Esophagus squamous epithelium (tissue), 5 donors: ENCODE results near the gene APOL6. TPM values are rescaled to one million over a fixed set of nuclear protein-coding genes. Genes with fewer than 3 reads are reported as not detected.

ENCODE experiments used
- DNase-seq: peaks from one replicate; lab custom pipeline; 2025; lab: John Stamatoyannopoulos, UW
- H3K27ac ChIP-seq, 4 donors: fragments of 200-600 bp; sonication (generic); one replicate each; pipeline ENCODE4 v1.5.1; 2016 to 2019; ENCODE audit warnings: mild to moderate bottlenecking in 1 of 4
- H3K27me3 ChIP-seq, 4 donors: fragments of 200-600 bp; sonication (generic); 1 replicate in 3 of 4; 2 replicates in 1 of 4; pipeline versions ENCODE4 v1.5.1 to v1.6.0; 2017 to 2021; ENCODE audit warnings: antibody characterized with exemption in 1 of 4
- H3K36me3 ChIP-seq, 3 donors: fragments of 200-600 bp; sonication (generic); one replicate each; pipeline ENCODE4 v1.5.1; 2016 to 2019
- H3K4me1 ChIP-seq, 3 donors: fragments of 200-600 bp; sonication (generic); one replicate each; pipeline ENCODE4 v1.5.1; 2017 to 2019
- H3K4me3 ChIP-seq, 4 donors: fragments of 200-600 bp; sonication (generic); 1 replicate in 3 of 4; 2 replicates in 1 of 4; pipeline ENCODE4 v1.5.1; 2016 to 2019; ENCODE audit warnings: mild to moderate bottlenecking in 2 of 4, moderate library complexity in 1 of 4
- H3K9me3 ChIP-seq, 3 donors: fragments of 200-600 bp; sonication (generic); one replicate each; pipeline ENCODE4 v1.5.1; 2016 to 2019
- POLR2A ChIP-seq, 4 donors: fragments of 450-650 bp; IDR thresholded peaks; one replicate each; pipeline ENCODE4 v1.6.1; 2017; ENCODE audit warnings: antibody characterized with exemption in 4 of 4, mild to moderate bottlenecking in 4 of 4, moderate library complexity in 3 of 4
- WGBS, 2 donors: methylation state at CpG; one replicate each; pipeline ENCODE4 v1.1.5; 2018; 5-methylcytosine and 5-hydroxymethylcytosine counted together
- intact Hi-C: fragments of 100-400 bp; cut with DNase I; formaldehyde crosslinking; loops from one replicate; pipeline ENCODE4 v1.15.0; 2022
- total RNA-seq, 4 donors: library from RNA; depleted of rRNA; stranded (reverse); fragments of >200 nt; gene quantifications; one replicate each; pipeline ENCODE4 v1.1.0, GENCODE V29; 2016
- TF ChIP-seq, protein P1 (sequence below), 6 experiments: fragments of 450-650 bp in 4 of 6; fragments of 200-600 bp in 2 of 6; sonication (generic) in 2 of 6; IDR thresholded peaks; one replicate each; pipeline ENCODE4 v1.5.1; 2016 to 2019; ENCODE audit warnings: antibody characterized with exemption in 6 of 6, mild to moderate bottlenecking in 4 of 6, moderate library complexity in 4 of 6
- donor health status: DM: yes; HTN: yes; CAD: no.

The APOL6 gene
- total RNA-seq, 4 donors from 2014 or later, result 7.8 to 22.3 (median 9.5) TPM

GRCh38 chr22:35625763-35626432, 22.3 kb upstream of the APOL6 start:
- WGBS, 2 donors, result 54 to 66% methylated on average over 10 of the region's 10 CpGs
- Histone ChIP-seq H3K27ac (no peak overlapping the region), H3K9me3 (no peaks in the 10 kb centered on the region), H3K36me3 (no peaks in the 10 kb centered on the region), H3K4me1 (peaks cover 20 to 53% (median 26%) of the 10 kb centered on the region in 3 donors), H3K27me3 (no peaks in the 10 kb centered on the region), H3K4me3 (no peak overlapping the region)
- DNase-seq, result no peak
- intact Hi-C loops, result loop anchor here (10.0 kb wide), 2 partner anchors 299 to 499 kb away; no protein-coding TSS in a partner anchor
- TF ChIP-seq POLR2A (IDR thresholded peaks at IDR 0.05), result no peak
- TF ChIP-seq, protein P1, sequence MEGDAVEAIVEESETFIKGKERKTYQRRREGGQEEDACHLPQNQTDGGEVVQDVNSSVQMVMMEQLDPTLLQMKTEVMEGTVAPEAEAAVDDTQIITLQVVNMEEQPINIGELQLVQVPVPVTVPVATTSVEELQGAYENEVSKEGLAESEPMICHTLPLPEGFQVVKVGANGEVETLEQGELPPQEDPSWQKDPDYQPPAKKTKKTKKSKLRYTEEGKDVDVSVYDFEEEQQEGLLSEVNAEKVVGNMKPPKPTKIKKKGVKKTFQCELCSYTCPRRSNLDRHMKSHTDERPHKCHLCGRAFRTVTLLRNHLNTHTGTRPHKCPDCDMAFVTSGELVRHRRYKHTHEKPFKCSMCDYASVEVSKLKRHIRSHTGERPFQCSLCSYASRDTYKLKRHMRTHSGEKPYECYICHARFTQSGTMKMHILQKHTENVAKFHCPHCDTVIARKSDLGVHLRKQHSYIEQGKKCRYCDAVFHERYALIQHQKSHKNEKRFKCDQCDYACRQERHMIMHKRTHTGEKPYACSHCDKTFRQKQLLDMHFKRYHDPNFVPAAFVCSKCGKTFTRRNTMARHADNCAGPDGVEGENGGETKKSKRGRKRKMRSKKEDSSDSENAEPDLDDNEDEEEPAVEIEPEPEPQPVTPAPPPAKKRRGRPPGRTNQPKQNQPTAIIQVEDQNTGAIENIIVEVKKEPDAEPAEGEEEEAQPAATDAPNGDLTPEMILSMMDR (IDR thresholded peaks at IDR 0.05), result no peak

DNA sequence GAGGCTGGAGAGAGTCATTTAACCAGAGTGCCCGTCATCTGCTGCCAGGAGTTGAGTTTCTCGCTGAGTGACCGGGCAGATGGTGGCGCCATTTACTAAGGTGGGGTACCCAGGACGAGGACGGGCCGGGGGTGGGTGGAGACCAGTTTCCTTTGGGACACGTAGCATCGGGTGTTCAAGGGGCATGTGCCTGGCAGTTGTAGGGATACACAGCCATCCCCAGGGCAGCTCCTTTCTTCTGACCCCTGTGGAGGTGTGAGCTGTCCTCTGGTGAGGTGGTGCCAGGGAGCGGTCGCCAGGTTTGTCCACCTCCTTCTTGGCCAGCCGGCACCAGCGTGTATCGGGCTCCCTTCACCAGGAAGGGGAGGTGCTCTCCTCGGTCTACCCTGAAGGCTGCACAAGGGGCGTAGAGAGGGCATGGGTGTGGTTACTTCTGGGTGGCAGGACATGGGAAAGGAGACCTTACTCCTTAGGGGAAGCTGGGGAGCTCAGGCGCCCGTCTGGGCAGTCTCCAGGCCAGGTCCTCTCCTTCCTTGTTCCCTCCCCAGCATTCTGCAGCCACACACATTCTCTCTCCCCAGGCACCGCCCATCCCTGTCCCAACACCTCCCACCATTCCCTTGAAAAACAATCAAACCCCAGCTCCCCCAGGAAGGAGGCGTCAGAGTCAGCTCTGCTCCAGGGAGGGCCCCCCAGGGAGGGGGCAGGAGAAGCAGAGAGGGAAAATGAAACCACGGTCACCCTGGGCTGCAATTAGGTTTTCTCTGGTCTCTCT, 20.8 kb upstream of the APOL6 start:
- Histone ChIP-seq H3K4me1 (peaks cover 11 to 40% (median 17%) of the 10 kb centered on the region in 3 donors), H3K4me3 (peak overlapping the region; percentile 39 to 72 (median 56)), H3K36me3 (no peaks in the 10 kb centered on the region), H3K9me3 (no peaks in the 10 kb centered on the region), H3K27ac (peak overlapping the region; percentile 79 to 92 (median 88)), H3K27me3 (no peaks in the 10 kb centered on the region)
- DNase-seq, result no peak
- TF ChIP-seq POLR2A (IDR thresholded peaks at IDR 0.05), result no peak
- TF ChIP-seq, protein P1 (IDR thresholded peaks at IDR 0.05), result peak in 5 of 6 experiments; percentile 41 to 53 (median 46)
- 7% methylated on average over 8 to 12 of the region's 21 CpGs for WGBS, 2 donors
- intact Hi-C loops, result loop anchor here (10.0 kb wide), 2 partner anchors 297 to 497 kb away; no protein-coding TSS in a partner anchor

DNA sequence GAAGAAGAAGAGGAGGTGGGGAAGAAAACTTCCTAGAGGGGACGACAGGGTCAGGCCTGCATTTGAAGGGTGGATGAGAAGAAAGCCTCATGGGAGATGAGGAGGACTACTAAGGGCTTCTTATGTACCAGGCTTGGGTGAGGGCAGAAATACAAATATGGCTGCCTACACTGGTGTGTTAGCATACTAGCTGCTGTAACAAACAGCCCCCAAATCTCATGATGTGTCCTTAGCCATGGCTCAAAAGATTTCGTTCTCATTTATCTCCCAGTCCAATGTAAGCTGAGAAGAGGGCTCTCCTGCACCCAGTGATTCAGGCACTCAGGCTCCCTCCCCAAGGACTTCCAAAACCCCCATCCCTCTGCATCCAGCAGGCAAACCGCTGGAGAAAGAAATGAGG, 19.5 kb upstream of the APOL6 start:
- intact Hi-C loops, result loop anchor here (10.0 kb wide), 2 partner anchors 296 to 496 kb away; no protein-coding TSS in a partner anchor
- H3K9me3 ChIP-seq, result no peaks in the 10 kb centered on the region
- H3K27me3 ChIP-seq, result no peaks in the 10 kb centered on the region
- 75 to 88% methylated on average over 2 to 3 of the region's 3 CpGs for WGBS, 2 donors
- TF ChIP-seq, protein P1 (IDR thresholded peaks at IDR 0.05), result no peak
- TF ChIP-seq POLR2A (IDR thresholded peaks at IDR 0.05), result no peak
- H3K4me3 ChIP-seq, result no peak overlapping the region
- no peak for DNase-seq
- no peaks in the 10 kb centered on the region for H3K36me3 ChIP-seq
- H3K4me1 ChIP-seq, result peaks cover 3 to 28% (median 9%) of the 10 kb centered on the region in 3 donors
- peak overlapping the region; percentile 38 to 90 (median 83) for H3K27ac ChIP-seq

DNA sequence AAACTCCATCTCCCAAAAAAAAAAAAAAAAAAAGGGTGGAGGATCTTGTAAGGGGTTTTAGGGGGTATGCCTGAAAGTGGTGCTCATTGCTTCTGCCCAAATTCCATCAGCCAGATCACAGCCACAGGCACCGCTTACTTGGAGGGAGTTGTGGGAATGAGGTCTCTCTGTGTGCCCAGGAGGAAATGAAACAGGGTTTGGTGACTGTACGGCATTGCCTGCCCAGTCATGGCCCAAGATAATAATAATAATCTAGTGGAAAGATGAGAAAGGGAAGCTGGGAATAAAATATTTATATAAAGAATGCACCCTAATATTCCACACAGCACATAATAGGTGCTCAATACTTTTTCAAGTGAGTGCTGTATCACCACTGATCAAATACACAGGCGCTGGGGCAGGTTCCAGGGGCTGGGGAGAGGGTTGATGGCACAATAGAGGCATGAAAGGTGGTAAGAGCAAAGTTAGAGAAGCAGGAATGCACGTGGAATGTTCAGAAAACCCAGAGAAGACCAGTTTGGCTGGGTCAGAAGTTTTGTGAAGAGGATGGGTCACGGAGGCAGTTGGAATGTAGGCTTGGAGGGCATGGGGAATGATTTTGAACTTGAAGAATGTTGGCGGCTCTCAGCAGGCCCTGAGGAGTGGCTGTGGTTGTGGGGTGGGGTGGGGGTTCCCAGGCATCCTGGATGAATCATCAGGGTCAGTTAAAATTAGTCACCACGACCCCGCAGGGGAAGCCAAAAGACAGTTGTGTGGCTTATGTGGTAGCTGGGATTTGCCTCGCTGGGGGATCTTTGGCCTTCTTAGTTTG, 18.6 kb upstream of the APOL6 start:
- WGBS, 2 donors, result 13 to 16% methylated on average over 8 of the region's 9 CpGs
- H3K4me1 ChIP-seq, result peaks cover 3 to 28% (median 9%) of the 10 kb centered on the region in 3 donors
- peak overlapping the region; percentile 38 to 90 (median 83) for H3K27ac ChIP-seq
- H3K36me3 ChIP-seq, result no peaks in the 10 kb centered on the region
- no peaks in the 10 kb centered on the region for H3K27me3 ChIP-seq
- H3K4me3 ChIP-seq, result no peak overlapping the region
- DNase-seq, result no peak
- intact Hi-C loops, result loop anchor here (10.0 kb wide), 2 partner anchors 295 to 495 kb away; no protein-coding TSS in a partner anchor
- H3K9me3 ChIP-seq, result no peaks in the 10 kb centered on the region
- TF ChIP-seq, protein P1 (IDR thresholded peaks at IDR 0.05), result no peak
- no peak for TF ChIP-seq POLR2A (IDR thresholded peaks at IDR 0.05)
